Measurements from ENCODE around the gene UBE2U.

DNA sequence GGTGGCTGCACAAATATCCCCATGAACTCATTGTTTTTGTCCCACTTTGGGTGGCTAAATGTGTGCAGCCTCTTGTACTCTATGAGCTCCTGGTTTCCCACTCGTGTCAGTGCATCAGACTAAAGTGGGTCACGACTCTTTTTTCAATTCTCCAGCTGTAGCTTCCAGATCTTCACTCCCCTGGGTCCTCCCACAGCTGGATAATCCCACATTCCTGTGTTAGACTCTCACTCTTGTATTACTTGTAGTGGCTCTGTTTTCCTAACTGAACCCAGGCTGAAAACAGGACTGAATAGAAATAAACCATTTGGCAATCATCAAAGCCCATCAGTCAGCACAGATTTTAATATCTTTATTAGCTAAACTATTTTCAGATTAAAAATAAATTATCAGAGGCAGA is 60.4 kb downstream of the UBE2U start:
- no peak for TF ChIP-seq SPI1 (IDR thresholded peaks at IDR 0.05; ENCODE audit: borderline replicate concordance, insufficient read depth, low read depth, low read length)
- TF ChIP-seq IKZF1 (conservative IDR thresholded peaks at IDR 0.05): no peak
- no peak for TF ChIP-seq FOS (IDR thresholded peaks at IDR 0.05; ENCODE audit: borderline replicate concordance, extremely low read depth, insufficient read length)
- no peak for TF ChIP-seq MAX (IDR thresholded peaks at IDR 0.05; ENCODE audit: low read depth, low read length)
- no peak for TF ChIP-seq RCOR1 (conservative IDR thresholded peaks at IDR 0.05; ENCODE audit: low read depth, low read length)
- no peak for TF ChIP-seq E2F8 (IDR thresholded peaks at IDR 0.05; ENCODE audit: low read depth, partially characterized antibody)
- TF ChIP-seq, protein P1, sequence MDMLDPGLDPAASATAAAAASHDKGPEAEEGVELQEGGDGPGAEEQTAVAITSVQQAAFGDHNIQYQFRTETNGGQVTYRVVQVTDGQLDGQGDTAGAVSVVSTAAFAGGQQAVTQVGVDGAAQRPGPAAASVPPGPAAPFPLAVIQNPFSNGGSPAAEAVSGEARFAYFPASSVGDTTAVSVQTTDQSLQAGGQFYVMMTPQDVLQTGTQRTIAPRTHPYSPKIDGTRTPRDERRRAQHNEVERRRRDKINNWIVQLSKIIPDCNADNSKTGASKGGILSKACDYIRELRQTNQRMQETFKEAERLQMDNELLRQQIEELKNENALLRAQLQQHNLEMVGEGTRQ (IDR thresholded peaks at IDR 0.05; ENCODE audit: borderline replicate concordance, low read depth, low read length): no peak
- no peak for TF ChIP-seq JUNB (IDR thresholded peaks at IDR 0.05)
- no peak for TF ChIP-seq MEF2A (IDR thresholded peaks at IDR 0.05; ENCODE audit: insufficient read depth, low read depth, low read length)
- no peak for TF ChIP-seq EZH2 (IDR thresholded peaks at IDR 0.05; ENCODE audit: borderline replicate concordance, control insufficient read depth, low read depth, low read length)
- TF ChIP-seq, protein P2, sequence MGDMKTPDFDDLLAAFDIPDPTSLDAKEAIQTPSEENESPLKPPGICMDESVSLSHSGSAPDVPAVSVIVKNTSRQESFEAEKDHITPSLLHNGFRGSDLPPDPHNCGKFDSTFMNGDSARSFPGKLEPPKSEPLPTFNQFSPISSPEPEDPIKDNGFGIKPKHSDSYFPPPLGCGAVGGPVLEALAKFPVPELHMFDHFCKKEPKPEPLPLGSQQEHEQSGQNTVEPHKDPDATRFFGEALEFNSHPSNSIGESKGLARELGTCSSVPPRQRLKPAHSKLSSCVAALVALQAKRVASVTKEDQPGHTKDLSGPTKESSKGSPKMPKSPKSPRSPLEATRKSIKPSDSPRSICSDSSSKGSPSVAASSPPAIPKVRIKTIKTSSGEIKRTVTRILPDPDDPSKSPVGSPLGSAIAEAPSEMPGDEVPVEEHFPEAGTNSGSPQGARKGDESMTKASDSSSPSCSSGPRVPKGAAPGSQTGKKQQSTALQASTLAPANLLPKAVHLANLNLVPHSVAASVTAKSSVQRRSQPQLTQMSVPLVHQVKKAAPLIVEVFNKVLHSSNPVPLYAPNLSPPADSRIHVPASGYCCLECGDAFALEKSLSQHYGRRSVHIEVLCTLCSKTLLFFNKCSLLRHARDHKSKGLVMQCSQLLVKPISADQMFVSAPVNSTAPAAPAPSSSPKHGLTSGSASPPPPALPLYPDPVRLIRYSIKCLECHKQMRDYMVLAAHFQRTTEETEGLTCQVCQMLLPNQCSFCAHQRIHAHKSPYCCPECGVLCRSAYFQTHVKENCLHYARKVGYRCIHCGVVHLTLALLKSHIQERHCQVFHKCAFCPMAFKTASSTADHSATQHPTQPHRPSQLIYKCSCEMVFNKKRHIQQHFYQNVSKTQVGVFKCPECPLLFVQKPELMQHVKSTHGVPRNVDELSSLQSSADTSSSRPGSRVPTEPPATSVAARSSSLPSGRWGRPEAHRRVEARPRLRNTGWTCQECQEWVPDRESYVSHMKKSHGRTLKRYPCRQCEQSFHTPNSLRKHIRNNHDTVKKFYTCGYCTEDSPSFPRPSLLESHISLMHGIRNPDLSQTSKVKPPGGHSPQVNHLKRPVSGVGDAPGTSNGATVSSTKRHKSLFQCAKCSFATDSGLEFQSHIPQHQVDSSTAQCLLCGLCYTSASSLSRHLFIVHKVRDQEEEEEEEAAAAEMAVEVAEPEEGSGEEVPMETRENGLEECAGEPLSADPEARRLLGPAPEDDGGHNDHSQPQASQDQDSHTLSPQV (IDR thresholded peaks at IDR 0.05): no peak

All from GM12878 (cell line).